Adrenal gland (tissue), 5 donors: ENCODE measurements around the gene TP53I3.

Experiments
- CTCF ChIP-seq, 6 experiments: fragments of 450-650 bp in 4 of 6; fragments of 200-600 bp in 2 of 6; sonication (generic) in 1 of 6; IDR thresholded peaks; 1 replicate in 5 of 6; 2 replicates in 1 of 6; pipeline versions ENCODE4 v1.5.1 to v1.8.0; 2016 to 2021; ENCODE audit warnings: antibody characterized with exemption in 6 of 6, mild to moderate bottlenecking in 2 of 6, moderate library complexity in 1 of 6
- POLR2A ChIP-seq, 2 donors: fragments of 450-650 bp; IDR thresholded peaks; one replicate each; pipeline ENCODE4 v1.6.1; 2017; ENCODE audit warnings: antibody characterized with exemption in 2 of 2, mild to moderate bottlenecking in 2 of 2, moderate library complexity in 1 of 2
- donor health status: DM: no; HTN: no; CAD: no.

- no peak for TF ChIP-seq CTCF (IDR thresholded peaks at IDR 0.05)
- no peak for TF ChIP-seq POLR2A (IDR thresholded peaks at IDR 0.05)
Observed at GRCh38 chr2:24038786-24039499, 45.7 kb downstream of the TP53I3 start.
